HG03469 (cell line): ENCODE data around the gene IL3.
A peak's percentile ranks its signal among the peaks of the same experiment; 100 is the strongest.

Experiments used
- ATAC-seq: cut with Tn5 transposase; IDR thresholded peaks from one replicate; pipeline ENCODE4 v1.9.1; 2021; ENCODE audit warnings: mild to moderate bottlenecking, moderate library complexity, moderate number of reproducible peaks; ENCODE audit not compliant: unreplicated experiment

Gene IL3

GRCh38 chr5:132056610-132057497 is 3.6 kb upstream of the IL3 start:
- ATAC-seq = no peak

DNA sequence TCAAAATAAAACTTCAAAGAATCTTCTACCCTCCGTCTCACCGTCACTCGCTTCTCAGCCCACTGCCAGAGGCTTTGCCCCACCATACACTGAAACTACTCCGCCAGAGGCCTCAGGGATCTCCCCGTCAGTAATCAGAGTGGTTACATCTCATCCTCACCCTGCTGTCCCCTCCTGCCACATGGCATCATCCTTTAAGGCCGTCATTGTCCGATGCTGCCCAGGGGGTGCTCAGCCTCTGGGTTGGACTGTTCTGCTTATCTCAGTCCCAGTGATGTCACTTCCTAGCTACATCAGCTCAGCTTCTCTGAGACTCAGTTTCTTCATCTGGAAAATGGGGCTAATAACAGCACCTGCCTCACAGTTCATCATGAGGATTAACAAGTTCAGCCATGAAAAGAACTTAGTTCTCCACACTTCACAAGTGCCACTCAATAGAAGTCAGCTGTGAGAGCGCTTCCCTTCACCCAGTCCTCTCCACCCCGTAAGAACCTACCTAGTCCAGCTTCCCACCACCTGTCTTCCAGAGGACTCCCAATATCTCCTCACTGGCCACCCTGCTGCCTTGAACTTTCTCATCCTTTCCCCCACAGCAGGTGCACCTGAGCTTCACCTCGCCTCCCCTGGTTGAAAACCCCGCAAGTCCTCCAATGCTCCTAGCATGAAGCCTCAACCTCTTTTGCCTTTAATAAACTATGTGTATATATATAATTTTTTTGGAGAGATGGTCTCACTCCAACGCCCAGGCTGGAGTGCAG is 2.8 kb upstream of the IL3 start:
- ATAC-seq = no peak

- no peak for ATAC-seq
Measured at GRCh38 chr5:132058646-132059042, 1.8 kb upstream of the IL3 start.

DNA sequence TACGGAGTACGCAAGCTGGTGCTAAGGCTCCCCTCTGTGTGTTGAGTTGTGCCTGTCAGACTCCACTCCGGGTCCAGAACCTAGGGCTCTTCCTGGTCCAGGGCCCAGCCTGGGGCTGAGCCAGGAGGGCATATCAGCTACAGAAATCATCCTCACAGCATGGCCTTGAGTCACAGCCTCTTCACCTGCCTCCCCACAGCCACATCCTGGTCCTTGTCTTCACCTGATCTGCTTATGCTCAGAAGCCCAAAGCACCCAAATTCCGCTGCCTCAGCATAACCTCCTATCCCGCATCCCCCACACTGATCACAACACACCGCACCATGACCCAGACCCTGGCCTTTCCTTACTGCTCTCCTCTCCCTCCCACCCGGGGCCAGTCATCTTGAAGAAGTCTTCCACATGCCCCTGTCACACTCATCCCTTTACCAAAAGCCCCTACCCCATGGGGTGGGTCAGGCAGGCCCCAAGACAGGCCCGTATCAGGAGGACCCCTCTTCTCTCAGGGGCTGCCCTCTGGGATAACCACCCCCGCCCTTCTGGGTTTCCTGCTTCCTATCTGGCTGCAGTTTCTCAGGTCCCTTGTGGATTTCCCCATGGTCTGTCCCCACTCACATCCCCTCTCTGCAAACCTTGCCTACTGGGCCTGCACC is 1.3 kb upstream of the IL3 start:
- ATAC-seq = no peak

GRCh38 chr5:132059696-132060500 is 557 bp upstream of the IL3 start:
- no peak for ATAC-seq

GRCh38 chr5:132063090-132063911 is 2.8 kb downstream of the IL3 start:
- peak; percentile 37 for ATAC-seq

DNA sequence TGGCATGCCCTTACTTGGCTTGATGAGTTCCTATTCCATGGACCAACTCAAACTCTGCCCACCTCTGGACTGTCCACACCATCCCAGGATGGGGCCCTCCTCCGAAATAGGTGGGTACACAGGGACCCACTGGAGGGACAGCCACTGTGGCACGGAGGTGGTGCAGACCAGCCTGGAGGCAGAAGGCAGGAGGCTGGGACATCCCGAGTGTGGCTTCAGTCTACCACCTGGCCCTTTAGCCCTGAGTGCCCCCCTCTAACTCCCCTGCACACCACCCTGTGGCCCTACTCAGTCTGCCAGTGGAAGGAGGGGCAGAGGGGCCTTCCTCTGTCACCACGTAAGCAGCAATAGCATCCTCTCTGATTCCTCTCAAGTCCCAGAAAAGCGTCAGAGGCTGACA is 3.7 kb downstream of the IL3 start:
- no peak for ATAC-seq

- no peak for ATAC-seq
Measured at GRCh38 chr5:132064738-132065331, 4.4 kb downstream of the IL3 start.

- no peak for ATAC-seq
Measured at GRCh38 chr5:132065351-132065937, 5.0 kb downstream of the IL3 start.

DNA sequence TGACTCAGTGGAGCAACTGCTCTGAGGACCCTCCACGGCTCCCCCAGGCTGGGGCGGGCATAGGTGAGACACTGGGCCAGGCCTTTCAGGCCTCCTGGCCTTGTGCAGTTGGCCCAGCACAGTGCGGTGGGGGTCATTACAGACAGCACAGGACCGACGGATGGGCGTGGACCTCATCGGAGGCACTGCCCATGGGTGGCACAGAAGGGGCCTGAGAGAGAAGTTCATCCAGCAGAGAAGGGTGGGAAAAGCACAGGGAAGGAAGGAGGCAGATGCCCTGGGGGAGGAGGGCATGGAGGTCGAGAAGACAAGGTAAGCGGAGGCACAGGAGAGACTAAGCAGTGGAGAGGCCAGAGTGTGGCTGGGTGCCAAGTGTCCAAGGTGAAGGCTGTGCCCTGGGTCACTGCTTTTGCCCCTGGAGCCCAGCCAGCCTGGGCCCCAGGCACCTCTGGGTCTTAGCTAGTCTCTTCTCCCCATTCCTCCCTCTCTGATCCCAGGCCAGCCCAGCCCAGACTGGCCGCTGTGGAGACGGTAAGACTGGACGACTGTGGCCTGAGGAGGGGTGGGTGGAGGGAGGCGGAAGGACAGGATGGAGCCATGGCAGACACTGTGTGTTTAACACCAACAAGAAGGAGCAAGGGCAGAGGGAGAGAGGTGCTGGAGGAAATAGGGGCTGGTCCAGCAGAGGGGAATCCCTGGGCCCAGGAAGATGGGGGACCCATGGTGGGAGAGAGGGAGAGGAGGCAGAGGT is 5.7 kb downstream of the IL3 start:
- no peak for ATAC-seq

GRCh38 chr5:132066871-132067270 is 6.4 kb downstream of the IL3 start:
- no peak for ATAC-seq

DNA sequence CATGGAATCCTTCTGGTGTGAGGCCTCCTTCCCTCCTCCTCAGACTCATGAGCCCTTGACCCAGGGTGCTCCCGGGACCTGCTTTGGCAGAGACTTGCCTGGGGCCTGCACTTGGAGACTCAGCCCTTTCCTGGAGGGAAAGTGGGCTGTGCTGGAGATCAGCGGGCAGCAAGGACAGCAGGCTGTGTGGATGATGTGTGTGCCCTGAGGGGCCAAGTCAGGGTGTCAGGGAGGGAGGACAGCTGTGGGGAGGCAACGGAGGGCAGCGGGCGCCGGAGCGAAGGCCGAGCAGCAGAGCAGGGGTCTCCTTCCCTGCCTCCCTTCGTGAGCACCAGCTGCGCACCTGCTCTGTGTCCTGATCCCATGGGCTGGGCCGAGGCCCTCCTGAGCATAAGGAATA is 7.0 kb downstream of the IL3 start:
- ATAC-seq = no peak

DNA sequence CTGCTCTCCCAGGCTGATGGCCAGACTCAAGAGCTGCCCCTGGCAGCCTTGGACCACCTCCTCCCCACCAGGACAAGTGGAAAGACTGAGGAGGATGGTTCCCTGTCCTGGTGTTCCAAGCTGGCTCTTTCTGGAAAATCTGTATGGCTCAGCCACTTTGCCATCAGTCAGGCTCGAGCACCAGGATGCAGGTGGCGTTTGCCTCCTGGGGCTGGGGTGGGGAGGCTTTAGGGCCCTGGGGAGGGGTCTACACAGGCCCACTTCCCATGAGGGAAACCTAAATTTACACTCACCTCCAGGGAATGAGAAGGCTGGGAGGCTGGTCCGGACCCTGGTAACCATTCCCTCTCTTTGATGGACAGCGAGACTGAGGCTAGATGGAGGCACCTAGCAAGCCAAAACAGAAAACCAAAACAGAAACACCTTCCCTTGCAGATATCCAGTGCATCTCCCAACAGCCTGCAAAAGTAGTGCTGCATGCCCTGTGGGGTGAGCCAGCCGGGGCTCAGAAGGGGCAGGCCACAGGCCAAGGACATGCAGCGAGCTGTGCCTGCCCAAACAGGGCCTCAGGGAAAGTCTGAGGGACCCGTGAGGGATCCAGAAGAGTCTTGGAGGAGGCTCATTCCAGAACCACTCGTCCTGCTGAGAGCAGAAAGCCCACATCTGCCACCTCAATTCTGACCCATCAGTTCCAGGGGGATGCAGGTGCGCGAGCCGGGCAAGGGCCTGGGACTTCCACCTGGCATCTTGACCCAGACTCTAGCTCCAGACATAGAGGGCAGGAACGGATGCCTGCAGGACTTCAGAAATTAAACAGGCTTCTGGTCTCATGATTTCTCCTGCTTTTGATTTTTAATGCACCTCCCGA is 7.7 kb downstream of the IL3 start:
- ATAC-seq = no peak

GRCh38 chr5:132069561-132069960 is 9.1 kb downstream of the IL3 start:
- ATAC-seq = no peak

GRCh38 chr5:132069994-132070393 is 9.5 kb downstream of the IL3 start:
- ATAC-seq = no peak

DNA sequence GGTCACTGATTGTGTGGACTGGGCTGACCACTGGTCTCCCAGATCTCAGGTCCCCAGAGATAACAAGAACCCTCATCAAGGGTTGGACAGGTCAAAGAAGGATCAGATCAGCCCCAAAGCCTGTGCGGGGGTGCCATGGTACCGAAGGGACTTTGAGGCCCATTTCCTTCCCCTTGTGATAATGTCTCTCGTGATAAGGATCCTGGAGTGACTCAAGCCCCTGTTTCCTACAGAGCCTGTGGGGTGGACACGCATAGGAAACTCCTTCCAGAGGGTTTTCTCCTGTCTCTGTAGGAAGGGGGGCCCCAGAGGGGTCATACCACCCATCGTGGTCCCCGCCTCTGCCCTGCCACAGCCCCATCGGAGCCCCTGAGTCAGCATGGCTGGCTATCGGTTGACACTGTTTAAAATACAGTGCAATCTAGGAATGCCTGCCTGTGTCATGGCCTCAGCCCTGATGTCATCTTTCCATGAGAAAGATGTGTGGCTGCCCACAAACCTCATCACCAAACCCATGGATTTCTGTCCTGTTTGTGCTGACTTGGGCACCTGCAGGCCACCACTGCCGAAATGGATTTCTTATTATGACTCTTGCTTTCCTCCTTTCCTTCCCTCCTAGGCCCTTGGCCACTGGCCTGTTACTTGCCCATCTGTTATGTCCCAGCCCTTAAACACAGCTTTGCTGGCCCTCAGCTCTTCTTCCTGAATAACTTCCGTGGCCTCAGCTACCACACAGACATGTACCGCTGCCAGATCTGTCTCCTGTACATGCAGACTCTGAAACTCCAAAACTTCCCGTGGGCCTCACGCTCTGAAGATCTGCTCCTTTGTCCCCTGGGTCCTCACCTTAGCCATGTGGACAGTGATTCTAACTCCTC is 10.2 kb downstream of the IL3 start:
- ATAC-seq = no peak

DNA sequence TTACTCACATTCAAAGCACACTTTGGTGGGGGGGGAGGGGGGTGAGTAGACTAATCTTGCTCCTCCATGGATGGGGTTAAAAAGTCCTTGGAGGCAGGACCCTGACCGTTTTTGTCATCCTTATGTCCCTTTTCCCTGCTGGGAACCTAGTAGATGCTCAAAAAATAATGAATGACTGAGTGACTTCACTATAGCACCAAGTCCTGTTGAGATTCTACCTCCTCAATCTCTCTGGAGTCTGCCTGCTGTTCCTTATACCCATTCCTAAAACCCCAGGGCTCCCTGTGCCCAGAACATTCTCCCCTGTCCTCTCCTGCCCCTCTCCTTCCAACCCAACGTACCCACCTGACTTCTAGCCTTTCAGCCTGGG is 10.9 kb downstream of the IL3 start:
- no peak for ATAC-seq
